GM12878 (cell line): Measurements from ENCODE around the gene NSMCE1. TPM values are rescaled to one million over a fixed set of nuclear protein-coding genes. Genes with fewer than 3 reads are reported as not detected.

Experiments
- ASH2L ChIP-seq: fragments of 300-600, 200-600 bp; sonication (generic); IDR thresholded peaks from 2 replicates; pipeline ENCODE4 v1.6.1; 2017; ENCODE audit warnings: low read depth, mild to moderate bottlenecking, borderline replicate concordance
- BRCA1 ChIP-seq: IDR thresholded peaks from 2 replicates; pipeline ENCODE4 v1.6.1; 2011; ENCODE audit warnings: low read depth, low read length, improper control_type of control experiment
- EP300 ChIP-seq, 2 experiments: fragments of 150-350 bp in 1 of 2; IDR thresholded peaks; 2 replicates each; pipeline ENCODE4 v1.6.1; 2011 to 2012; ENCODE audit warnings: low read depth in 2 of 2, low read length in 2 of 2, borderline replicate concordance in 1 of 2, improper control_type of control experiment in 1 of 2, inconsistent platforms in 1 of 2; ENCODE audit not compliant: control insufficient read depth in 1 of 2
- FOXM1 ChIP-seq: IDR thresholded peaks from 2 replicates; pipeline ENCODE4 v1.6.1; 2012; ENCODE audit warnings: low read depth, mild to moderate bottlenecking, inconsistent platforms, low read length, moderate library complexity
- IRF4 ChIP-seq: IDR thresholded peaks from 2 replicates; pipeline ENCODE4 v1.6.1; 2011; ENCODE audit warnings: low read depth, low read length
- MTA3 ChIP-seq: IDR thresholded peaks from 2 replicates; pipeline ENCODE4 v1.6.1; 2012; ENCODE audit warnings: low read length, inconsistent platforms, borderline replicate concordance
- MXI1 ChIP-seq: fragments of 150-350 bp; IDR thresholded peaks from 2 replicates; pipeline ENCODE4 v1.6.1; 2011; ENCODE audit warnings: low read depth, mild to moderate bottlenecking, inconsistent platforms, low read length, improper control_type of control experiment
- MYB ChIP-seq: fragments of 150-350 bp; IDR thresholded peaks from 2 replicates; pipeline ENCODE4 v1.6.1; 2014; ENCODE audit warnings: mild to moderate bottlenecking, low read depth, low read length, borderline replicate concordance
- NBN ChIP-seq: fragments of 450-650 bp; IDR thresholded peaks from 2 replicates; pipeline ENCODE4 v1.6.1; 2016
- NRF1 ChIP-seq: conservative IDR thresholded peaks from 2 replicates; pipeline ENCODE4 v1.6.1; 2011; ENCODE audit warnings: mild to moderate bottlenecking, low read depth, low read length, improper control_type of control experiment
- PAX8 ChIP-seq: fragments of 450-650 bp; IDR thresholded peaks from 2 replicates; pipeline ENCODE4 v1.6.1; 2017; ENCODE audit warnings: mild to moderate bottlenecking, moderate library complexity
- POLR2AphosphoS2 ChIP-seq: IDR thresholded peaks from 2 replicates; pipeline ENCODE4 v1.6.1; 2011; ENCODE audit warnings: low read depth, mild to moderate bottlenecking, low read length, improper control_type of control experiment, moderate library complexity
- RCOR1 ChIP-seq: conservative IDR thresholded peaks from 2 replicates; pipeline ENCODE4 v1.6.1; 2012; ENCODE audit warnings: low read depth, low read length, improper control_type of control experiment
- SRF ChIP-seq, 2 experiments: IDR thresholded peaks; 2 replicates each; pipeline ENCODE4 v1.6.1; 2011; ENCODE audit warnings: low read depth in 2 of 2, low read length in 2 of 2, mild to moderate bottlenecking in 1 of 2, moderate library complexity in 1 of 2
- TBL1XR1 ChIP-seq: IDR thresholded peaks from 2 replicates; pipeline ENCODE4 v1.6.1; 2012; ENCODE audit warnings: low read depth, low read length, improper control_type of control experiment
- ZNF622 ChIP-seq: fragments of 450-650 bp; IDR thresholded peaks from 2 replicates; pipeline ENCODE4 v1.6.1; 2017; ENCODE audit warnings: mild to moderate bottlenecking, inconsistent platforms
- ZSCAN29 ChIP-seq: fragments of 450-650 bp; IDR thresholded peaks from 2 replicates; pipeline ENCODE4 v1.6.1; 2017; ENCODE audit warnings: mild to moderate bottlenecking, moderate library complexity
- ZZZ3 ChIP-seq: IDR thresholded peaks from 2 replicates; pipeline ENCODE4 v1.6.1; 2011; ENCODE audit warnings: low read depth; ENCODE audit not compliant: control insufficient read depth, insufficient read length
- polyA plus RNA-seq, 11 experiments: library from polyadenylated mRNA; depleted of rRNA in 4 of 11; unstranded in 6 of 11; stranded (reverse) in 5 of 11; fragments of >200 nt; fragmentation: Nextera tagmentation in 4 of 11; fragmentation: Illumina TruSeq in 1 of 11; extraction: Ambion mirVana in 4 of 11; extraction: Trizol in 1 of 11; gene quantifications; 1 replicate in 1 of 11; 2 replicates in 10 of 11; pipeline versions ENCODE4 v1.2.1 to v1.2.3, GENCODE V29; 2011 to 2016; ENCODE audit warnings: inconsistent platforms in 2 of 11, missing spikeins in 2 of 11, low read depth in 1 of 11
- total RNA-seq, 4 experiments: library from RNA; depleted of rRNA in 3 of 4; stranded (reverse); fragments of >200 nt in 3 of 4; fragmentation: Illumina TruSeq in 1 of 4; extraction: Trizol in 1 of 4; gene quantifications; 2 replicates each; pipeline versions ENCODE4 v1.2.1 to v1.2.3, GENCODE V29; 2013 to 2021
- TF ChIP-seq, protein P1 (sequence below): fragments of 450-650 bp; conservative IDR thresholded peaks from 2 replicates; pipeline ENCODE4 v1.6.1; 2017; ENCODE audit warnings: mild to moderate bottlenecking, moderate library complexity
- TF ChIP-seq, protein P2 (sequence below): fragments of 450-650 bp; IDR thresholded peaks from 2 replicates; pipeline ENCODE4 v1.6.1; 2017; ENCODE audit warnings: low read depth, mild to moderate bottlenecking, moderate library complexity
- TF ChIP-seq, protein P3 (sequence below): IDR thresholded peaks from 2 replicates; pipeline ENCODE4 v1.6.1; 2011; ENCODE audit warnings: low read depth, low read length, improper control_type of control experiment, borderline replicate concordance
- TF ChIP-seq, protein P4 (sequence below): fragments of 450-650 bp; formaldehyde crosslinking; IDR thresholded peaks from 2 replicates; pipeline ENCODE4 v1.5.0; 2022; ENCODE audit warnings: mild to moderate bottlenecking, missing genetic modification characterization

The NSMCE1 gene
- total and polyA plus RNA-seq, 10 of the 15 experiments (the other 5 are each of a cell fraction or from before 2014, with no cell fraction given) = 54.0 to 214 (median 71.4) TPM

DNA sequence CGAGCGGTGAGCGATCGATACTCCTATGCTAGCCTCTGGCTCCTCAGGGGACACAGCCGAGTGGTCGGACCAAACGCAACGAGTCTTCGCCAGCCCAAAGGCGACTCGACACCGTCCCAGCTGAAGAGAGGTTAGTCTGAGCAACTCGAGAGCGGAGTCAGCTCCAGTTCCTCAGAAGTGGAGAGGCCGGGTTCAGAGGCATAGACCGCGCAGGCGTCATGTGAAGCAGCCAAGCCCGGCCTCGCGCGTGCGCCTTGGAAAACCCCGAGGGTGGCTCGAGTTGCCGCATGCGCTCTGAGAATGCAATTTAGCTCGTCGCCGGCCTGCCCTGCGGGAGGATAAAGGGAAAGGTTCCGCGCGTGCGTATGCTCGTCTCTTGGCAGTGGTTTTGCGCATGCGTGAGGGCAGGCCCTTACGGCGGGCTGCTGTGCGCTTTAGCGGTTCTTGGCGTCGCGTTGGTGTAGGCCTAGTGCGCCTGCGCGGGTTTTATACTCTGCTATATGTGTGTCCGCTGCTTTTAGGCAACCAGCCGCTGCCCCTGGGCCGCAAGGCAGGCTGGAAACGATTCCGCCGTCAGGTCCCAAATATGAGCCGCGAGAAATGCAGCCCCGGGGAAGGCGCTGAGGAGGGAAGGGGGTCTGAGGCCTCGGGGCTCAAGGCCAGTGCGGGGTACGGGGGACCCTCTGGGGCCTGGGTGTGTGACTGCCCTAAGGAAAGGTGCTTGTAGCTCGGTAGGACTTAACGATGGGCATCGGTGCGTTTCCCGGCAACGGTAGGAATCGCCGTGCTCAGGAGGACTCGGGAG, 64.9 kb downstream of the NSMCE1 start, which contains the start of gene KDM8 (continued):
- TF ChIP-seq, protein P1, sequence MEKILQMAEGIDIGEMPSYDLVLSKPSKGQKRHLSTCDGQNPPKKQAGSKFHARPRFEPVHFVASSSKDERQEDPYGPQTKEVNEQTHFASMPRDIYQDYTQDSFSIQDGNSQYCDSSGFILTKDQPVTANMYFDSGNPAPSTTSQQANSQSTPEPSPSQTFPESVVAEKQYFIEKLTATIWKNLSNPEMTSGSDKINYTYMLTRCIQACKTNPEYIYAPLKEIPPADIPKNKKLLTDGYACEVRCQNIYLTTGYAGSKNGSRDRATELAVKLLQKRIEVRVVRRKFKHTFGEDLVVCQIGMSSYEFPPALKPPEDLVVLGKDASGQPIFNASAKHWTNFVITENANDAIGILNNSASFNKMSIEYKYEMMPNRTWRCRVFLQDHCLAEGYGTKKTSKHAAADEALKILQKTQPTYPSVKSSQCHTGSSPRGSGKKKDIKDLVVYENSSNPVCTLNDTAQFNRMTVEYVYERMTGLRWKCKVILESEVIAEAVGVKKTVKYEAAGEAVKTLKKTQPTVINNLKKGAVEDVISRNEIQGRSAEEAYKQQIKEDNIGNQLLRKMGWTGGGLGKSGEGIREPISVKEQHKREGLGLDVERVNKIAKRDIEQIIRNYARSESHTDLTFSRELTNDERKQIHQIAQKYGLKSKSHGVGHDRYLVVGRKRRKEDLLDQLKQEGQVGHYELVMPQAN = 0 out of 2 replicates have a peak, but pooled peaks have one; percentile 12
- TF ChIP-seq SRF (IDR thresholded peaks at IDR 0.05; ENCODE audit: low read depth in 2 of 2, low read length in 2 of 2) = no peak
- no peak for TF ChIP-seq PAX8
- TF ChIP-seq, protein P2, sequence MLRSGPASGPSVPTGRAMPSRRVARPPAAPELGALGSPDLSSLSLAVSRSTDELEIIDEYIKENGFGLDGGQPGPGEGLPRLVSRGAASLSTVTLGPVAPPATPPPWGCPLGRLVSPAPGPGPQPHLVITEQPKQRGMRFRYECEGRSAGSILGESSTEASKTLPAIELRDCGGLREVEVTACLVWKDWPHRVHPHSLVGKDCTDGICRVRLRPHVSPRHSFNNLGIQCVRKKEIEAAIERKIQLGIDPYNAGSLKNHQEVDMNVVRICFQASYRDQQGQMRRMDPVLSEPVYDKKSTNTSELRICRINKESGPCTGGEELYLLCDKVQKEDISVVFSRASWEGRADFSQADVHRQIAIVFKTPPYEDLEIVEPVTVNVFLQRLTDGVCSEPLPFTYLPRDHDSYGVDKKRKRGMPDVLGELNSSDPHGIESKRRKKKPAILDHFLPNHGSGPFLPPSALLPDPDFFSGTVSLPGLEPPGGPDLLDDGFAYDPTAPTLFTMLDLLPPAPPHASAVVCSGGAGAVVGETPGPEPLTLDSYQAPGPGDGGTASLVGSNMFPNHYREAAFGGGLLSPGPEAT = peak; percentile 94
- TF ChIP-seq IRF4 = 0 out of 2 replicates have a peak, but pooled peaks have one; percentile 58
- no peak for TF ChIP-seq TBL1XR1
- TF ChIP-seq ZNF622 = no peak
- peak; percentile 96 for TF ChIP-seq NRF1
- TF ChIP-seq RCOR1 = 0 out of 2 replicates have a peak, but pooled peaks have one; percentile 39
- no peak for TF ChIP-seq MYB
- no peak for TF ChIP-seq FOXM1
- peak; percentile 96 for TF ChIP-seq NBN
- no peak for TF ChIP-seq ZZZ3
- TF ChIP-seq ZSCAN29 = no peak
- TF ChIP-seq MTA3 = no peak
- peak; percentile 14; the same call in 1 of the 2 replicates for TF ChIP-seq POLR2AphosphoS2
- TF ChIP-seq EP300 (IDR thresholded peaks at IDR 0.05; ENCODE audit: borderline replicate concordance in 1 of 2, control insufficient read depth in 1 of 2, low read depth in 2 of 2, low read length in 2 of 2) = no peak
- peak; percentile 76; the same call in 1 of the 2 replicates for TF ChIP-seq MXI1
- TF ChIP-seq ASH2L = 0 out of 2 replicates have a peak, but pooled peaks have one; percentile 38
- TF ChIP-seq, protein P3, sequence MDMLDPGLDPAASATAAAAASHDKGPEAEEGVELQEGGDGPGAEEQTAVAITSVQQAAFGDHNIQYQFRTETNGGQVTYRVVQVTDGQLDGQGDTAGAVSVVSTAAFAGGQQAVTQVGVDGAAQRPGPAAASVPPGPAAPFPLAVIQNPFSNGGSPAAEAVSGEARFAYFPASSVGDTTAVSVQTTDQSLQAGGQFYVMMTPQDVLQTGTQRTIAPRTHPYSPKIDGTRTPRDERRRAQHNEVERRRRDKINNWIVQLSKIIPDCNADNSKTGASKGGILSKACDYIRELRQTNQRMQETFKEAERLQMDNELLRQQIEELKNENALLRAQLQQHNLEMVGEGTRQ = peak; percentile 12; the same call in 1 of the 2 replicates
- TF ChIP-seq, protein P4, sequence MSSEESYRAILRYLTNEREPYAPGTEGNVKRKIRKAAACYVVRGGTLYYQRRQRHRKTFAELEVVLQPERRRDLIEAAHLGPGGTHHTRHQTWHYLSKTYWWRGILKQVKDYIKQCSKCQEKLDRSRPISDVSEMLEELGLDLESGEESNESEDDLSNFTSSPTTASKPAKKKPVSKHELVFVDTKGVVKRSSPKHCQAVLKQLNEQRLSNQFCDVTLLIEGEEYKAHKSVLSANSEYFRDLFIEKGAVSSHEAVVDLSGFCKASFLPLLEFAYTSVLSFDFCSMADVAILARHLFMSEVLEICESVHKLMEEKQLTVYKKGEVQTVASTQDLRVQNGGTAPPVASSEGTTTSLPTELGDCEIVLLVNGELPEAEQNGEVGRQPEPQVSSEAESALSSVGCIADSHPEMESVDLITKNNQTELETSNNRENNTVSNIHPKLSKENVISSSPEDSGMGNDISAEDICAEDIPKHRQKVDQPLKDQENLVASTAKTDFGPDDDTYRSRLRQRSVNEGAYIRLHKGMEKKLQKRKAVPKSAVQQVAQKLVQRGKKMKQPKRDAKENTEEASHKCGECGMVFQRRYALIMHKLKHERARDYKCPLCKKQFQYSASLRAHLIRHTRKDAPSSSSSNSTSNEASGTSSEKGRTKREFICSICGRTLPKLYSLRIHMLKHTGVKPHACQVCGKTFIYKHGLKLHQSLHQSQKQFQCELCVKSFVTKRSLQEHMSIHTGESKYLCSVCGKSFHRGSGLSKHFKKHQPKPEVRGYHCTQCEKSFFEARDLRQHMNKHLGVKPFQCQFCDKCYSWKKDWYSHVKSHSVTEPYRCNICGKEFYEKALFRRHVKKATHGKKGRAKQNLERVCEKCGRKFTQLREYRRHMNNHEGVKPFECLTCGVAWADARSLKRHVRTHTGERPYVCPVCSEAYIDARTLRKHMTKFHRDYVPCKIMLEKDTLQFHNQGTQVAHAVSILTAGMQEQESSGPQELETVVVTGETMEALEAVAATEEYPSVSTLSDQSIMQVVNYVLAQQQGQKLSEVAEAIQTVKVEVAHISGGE (CRISPR knock-in tag) = no peak
- no peak for TF ChIP-seq BRCA1
